NT2/D1 (cell line): ENCODE data around the gene FN1.

Experiments used
- SUZ12 ChIP-seq: IDR thresholded peaks from 2 replicates; pipeline ENCODE4 v1.6.1; 2011; ENCODE audit not compliant: insufficient read length, insufficient read depth; ENCODE audit errors: extremely low read depth
- YY1 ChIP-seq: IDR thresholded peaks from 2 replicates; pipeline ENCODE4 v1.6.1; 2011; ENCODE audit not compliant: insufficient read length, insufficient read depth

- no peak for TF ChIP-seq YY1
- no peak for TF ChIP-seq SUZ12
These were observed 22.4 kb downstream of the FN1 start for GRCh38 chr2:215413484-215413777.
